GM18520 (cell line): ENCODE results near the gene ZIC5.

Source experiments
- ATAC-seq: cut with Tn5 transposase; IDR thresholded peaks from one replicate; pipeline ENCODE4 v1.9.1; 2021; ENCODE audit not compliant: unreplicated experiment

Gene ZIC5

GRCh38 chr13:99976575-99976974 is 5.0 kb upstream of the ZIC5 start:
- no peak for ATAC-seq

DNA sequence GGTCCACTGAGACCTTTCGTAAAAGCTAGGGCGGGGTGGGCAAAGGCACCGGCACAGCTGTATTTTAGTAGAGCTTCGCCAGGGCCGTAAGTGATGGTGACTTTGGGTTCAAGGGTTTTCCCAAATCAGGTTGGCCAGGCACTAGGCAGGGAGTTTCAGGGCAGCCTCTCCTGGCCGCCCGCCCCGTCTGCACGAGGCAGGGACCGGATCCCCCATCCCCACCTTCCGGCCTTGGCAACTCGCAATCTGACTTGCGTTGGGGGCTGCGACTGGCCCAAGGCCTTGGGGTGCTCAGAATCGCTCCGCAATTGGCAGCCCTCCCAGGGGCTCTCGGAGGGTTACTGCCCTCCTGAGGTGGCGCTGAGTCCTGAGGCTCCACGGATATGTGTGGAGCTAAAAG is 4.1 kb upstream of the ZIC5 start:
- ATAC-seq: no peak

DNA sequence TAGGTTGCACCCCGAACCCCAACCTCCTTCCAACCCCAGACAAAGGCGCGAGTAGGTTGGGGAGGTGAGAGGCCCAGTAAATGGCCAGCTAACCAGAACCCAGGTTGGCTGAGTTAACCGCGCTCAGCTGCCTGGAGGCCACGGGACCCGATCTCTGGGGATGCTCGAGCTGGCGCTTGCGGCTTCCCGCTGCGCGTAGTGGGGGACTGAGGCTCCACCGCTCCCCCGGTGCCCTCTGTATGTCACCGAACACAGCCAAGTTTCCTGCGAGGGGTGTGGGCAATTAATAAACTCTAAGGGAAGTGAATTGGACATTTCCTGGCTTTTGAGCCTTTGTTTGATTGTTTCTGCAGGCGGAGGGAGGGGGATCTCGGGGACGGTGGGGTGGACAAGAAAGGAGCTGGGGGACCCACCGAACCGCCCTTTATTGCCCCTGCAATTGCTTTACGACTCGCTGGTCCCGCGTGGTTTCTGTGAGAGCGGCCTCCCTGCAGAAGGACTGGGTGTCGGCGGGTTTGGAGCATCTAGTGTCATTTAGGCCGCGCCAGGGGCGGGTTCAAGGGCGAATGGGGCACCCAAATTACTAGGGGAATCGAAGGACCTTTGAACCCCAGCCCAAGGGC is 3.5 kb upstream of the ZIC5 start:
- ATAC-seq: no peak

DNA sequence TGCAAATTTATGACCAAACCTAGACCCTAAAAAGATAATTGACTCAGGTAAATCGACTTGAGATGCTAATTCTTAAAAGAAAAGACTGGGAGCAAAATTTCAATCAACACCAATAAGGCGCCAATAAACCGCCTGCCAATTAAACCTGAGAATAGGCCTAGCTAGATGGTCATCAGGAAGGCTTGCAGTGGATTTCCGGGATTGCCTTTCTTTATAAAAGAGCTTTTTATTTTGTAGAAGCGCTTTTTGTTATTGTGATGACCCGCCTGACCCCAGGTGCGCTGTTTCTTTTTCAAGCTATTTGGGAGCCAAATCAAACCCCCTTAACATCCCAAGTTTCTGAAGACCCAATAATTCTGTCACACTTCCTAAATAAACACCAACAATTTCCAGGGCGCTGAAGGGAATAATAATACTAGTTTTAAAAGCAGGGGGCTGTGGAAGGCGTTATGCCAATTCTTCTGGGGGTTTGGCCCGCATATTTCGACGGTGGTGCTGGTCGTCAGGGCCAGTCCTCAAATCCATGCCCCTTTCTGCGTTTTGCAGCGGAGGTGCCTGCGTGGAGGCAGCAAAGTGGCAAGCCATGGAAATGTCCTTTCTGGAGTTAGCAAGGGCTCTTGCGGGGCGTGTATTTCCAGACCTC is 2.9 kb upstream of the ZIC5 start:
- ATAC-seq: no peak

DNA sequence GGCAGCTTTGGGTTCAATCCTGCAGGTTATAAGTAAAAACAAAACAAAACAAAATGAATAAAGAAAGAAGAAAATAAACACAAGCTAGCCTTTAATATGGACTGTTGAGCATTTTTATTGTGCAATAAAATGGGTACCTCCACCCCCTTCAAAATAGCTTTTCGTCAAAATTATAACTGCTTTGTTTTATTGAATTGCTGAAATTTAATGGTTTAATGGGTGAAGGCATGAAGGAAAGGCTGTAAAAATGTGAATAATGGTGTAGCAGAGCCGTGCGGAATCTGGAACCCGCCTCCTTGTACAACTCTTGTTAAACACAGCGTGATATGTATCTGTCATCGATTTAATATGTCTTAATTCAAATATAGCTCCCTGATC is 2.2 kb upstream of the ZIC5 start:
- no peak for ATAC-seq

GRCh38 chr13:99973163-99973807 is 1.7 kb upstream of the ZIC5 start:
- ATAC-seq: no peak

- no peak for ATAC-seq
These were observed 694 bp upstream of the ZIC5 start for GRCh38 chr13:99972190-99972731.

GRCh38 chr13:99970651-99971575 is 654 bp downstream of the ZIC5 start:
- ATAC-seq: no peak

GRCh38 chr13:99969919-99970650 is 1.5 kb downstream of the ZIC5 start:
- ATAC-seq: no peak

DNA sequence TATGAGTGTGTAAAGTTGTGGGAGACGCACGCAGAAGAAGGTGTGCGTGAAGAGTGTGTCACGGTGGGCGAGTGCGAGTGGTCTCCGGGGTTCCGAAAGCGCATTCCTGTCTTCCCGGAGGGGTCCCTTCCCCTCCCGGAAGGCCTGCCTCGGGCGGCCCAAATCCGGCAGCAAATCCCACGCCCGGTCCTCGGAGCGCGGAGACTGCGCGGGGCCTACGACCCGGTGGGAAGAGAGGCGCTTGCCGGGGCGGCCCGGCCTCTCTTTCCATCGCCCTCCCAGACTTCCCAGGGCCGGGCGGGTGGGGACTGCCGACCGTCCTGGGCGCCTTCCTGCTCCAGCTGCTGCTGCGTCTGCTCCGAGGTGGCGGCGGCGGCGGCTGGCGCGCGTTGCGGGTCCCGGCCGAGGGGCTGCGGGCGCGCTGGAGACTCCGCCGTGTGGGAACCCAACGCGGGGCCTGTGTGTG is 2.1 kb downstream of the ZIC5 start:
- ATAC-seq: no peak

DNA sequence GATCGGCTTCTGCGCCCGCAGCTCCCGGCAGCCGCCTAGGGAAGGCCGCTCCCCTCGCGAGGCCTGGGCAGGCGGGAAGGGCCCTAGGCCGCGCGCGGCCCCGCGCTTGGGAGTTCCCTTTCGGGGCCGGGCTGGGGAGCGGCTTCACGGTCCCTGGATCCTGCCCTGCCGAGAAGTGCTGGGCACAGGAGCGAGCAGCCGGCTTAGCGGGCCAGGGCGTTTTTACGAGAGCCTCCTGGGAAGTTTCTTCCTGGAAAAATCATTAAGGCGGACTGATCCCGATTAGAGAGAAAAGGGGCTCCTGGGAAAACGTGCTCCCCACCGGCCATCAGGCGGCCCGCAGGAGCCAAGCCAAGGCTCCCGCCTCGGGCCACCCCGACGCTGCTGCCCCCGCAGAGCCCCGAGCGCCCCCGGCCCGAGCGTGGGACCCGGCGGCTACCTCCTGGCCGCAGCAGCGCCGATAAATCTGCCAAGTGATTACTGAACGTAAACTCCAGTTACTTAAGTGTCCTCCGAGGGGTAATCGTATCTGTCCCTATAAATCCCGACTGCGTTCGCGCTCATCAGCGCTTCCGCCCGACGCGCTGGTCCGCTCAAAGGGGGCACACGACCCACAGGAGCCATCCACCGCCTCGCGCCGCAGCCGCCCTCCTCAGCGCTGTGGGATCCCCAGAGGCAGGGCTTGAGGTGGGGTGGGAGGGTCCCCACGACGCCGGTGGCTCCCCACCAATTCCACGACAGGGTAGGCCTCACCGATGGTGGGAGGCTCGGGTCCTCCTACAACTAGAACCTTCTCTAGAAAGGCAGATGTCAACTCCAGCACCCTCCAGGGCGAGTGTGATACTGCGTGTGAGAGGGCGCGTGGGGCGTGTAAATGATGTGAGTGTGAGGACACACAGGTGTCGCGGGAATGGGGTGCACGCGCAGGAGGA is 2.8 kb downstream of the ZIC5 start:
- no peak for ATAC-seq

DNA sequence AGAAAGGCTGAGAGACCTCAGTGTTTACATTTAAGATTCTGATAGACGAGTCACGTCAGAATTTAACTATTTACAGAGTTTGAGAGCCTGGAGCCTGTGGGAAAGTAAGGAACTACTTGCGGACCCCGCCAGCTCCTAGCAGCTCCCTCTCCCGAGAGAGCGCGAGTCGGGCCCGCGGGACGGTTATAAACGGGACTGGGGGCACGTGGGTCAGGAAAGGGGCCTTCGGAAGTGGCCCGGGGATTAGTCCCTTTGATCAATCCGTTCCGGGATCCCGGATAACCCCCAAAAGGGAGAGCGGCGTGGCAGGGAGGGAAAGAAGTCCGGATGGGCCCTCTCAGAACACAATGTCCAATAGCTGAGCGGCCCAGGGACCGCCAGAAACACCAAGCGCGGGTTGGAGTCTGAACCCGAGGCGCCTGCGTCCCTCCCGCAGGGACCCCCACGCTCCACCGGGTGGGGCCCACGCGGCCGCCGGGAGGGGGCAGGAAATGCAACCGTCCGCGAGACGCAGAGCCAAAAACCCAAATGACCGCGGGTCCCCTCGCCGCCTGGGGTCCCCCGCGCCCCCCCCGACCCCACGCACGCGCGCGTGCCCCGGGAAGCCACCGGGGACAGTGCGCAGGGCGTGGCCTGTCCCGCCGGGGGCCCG is 3.6 kb downstream of the ZIC5 start:
- no peak for ATAC-seq

- ATAC-seq: no peak
These were observed 4.1 kb downstream of the ZIC5 start for GRCh38 chr13:99967498-99967868.

DNA sequence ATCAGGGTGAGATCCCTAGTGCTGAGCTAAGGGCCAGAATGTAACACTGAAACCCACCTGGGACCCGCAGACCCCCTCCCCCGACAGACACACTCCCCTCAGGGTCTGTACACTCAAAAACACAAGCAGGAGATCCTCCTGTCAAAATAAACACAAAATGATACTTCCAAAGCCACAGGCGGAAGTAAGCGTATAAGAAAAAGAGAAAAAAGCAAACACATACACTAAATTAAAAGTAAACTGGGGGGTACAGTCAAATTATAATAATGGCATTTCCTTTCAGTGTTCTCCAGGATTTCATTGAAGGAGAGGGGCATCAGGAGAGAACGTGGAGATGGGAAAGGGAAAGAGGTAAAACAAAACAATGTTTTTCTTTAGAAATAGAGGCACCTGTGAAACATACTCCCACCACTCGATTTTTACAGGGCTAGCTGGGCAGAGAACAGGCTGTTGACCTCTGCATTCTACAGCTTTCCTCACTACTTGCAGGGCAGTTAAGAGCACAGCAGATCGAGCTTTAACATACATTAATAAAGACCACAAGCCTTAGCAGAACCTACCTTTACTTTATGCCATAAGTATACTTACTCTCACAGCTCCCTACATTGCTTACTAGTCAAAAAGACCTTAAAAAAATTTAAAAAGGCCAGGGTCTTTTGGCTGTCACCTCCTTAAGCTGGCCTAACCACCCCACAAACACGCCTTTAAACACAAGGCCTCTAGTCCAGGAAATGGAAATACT is 5.3 kb downstream of the ZIC5 start:
- ATAC-seq: no peak

- no peak for ATAC-seq
These were observed 6.1 kb downstream of the ZIC5 start for GRCh38 chr13:99965329-99966000.

DNA sequence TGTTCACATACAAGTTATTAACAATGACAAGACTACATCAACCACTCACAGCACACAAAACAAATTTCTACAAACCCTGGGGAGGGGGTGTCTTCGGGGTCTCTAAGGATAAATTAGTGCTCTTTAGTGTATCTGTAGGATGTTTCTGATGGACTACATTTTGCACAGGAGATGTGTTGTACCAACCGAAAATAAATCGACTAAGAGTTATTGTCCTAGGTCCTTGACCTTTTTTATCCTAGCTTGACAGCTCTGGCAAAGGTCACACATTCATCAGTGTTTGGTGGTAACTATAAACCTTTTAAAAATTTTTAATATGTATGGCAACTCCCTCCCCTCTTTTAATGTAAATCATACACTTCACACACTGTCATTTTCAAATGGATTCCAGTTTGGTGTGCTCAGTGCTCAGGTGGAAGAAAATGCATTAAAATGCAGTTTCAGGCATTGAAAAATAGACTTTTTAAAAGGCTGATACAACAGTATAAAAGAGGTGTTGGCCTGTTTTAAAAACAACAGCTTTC is 7.7 kb downstream of the ZIC5 start:
- no peak for ATAC-seq

DNA sequence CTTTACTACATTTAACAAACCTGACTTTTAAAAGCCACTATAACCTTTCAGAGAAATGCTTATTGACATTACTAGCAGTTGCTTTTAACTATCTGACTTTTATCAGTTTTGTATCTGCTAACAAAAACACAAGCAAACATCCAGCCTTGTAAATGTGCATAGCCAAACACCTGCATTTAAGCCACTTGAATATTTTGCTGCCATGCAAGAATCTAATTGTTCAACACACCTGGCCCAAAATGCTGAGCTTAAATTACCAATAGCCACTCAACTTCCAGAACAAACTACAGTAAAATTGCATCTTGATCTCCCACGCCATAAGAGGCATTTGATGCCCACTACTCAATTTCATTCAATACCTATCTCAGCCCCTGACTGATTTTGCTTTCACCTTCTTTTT is 9.3 kb downstream of the ZIC5 start:
- ATAC-seq: no peak
